Right atrium auricular region (tissue), 2 donors: ENCODE measurements around the gene PLCB4. TPM values are rescaled to one million over a fixed set of nuclear protein-coding genes. Genes with fewer than 3 reads are reported as not detected.

Experiments
- DNase-seq: peaks from one replicate; pipeline ENCODE4 v3.0.0-alpha.2; 2019; ENCODE audit warnings: low spot score
- H3K27ac ChIP-seq, 2 donors: fragments of 200-600 bp; sonication (generic); 1 replicate in 1 of 2; 2 replicates in 1 of 2; pipeline ENCODE4 v1.5.1; 2016 to 2019
- H3K27me3 ChIP-seq, 2 donors: fragments of 200-600 bp; sonication (generic); one replicate each; pipeline versions ENCODE4 v1.5.1 to v1.6.0; 2017 to 2019
- H3K36me3 ChIP-seq: fragments of 200-600 bp; sonication (generic); one replicate; pipeline ENCODE4 v1.5.1; 2016
- H3K4me1 ChIP-seq, 2 donors: fragments of 200-600 bp; sonication (generic); one replicate each; pipeline versions ENCODE4 v1.5.1 to v1.6.0; 2017 to 2019
- H3K4me3 ChIP-seq, 2 donors: fragments of 200-600 bp; sonication (generic); 1 replicate in 1 of 2; 2 replicates in 1 of 2; pipeline ENCODE4 v1.5.1; 2017 to 2019; ENCODE audit warnings: mild to moderate bottlenecking in 1 of 2, moderate library complexity in 1 of 2
- H3K9me3 ChIP-seq, 2 donors: fragments of 200-600 bp; sonication (generic); one replicate each; pipeline ENCODE4 v1.5.1; 2019
- CTCF ChIP-seq, 2 donors: fragments of 200-600 bp; sonication (generic); IDR thresholded peaks; one replicate each; pipeline ENCODE4 v1.5.1; 2019; ENCODE audit warnings: antibody characterized with exemption in 2 of 2
- total RNA-seq, 2 donors: library from RNA; depleted of rRNA; stranded (reverse); fragments of >200 nt; gene quantifications; one replicate each; pipeline ENCODE4 v1.1.0, GENCODE V29; 2016

PLCB4 gene
- total RNA-seq, 2 donors from 2014 or later, result 14.3 to 32.4 TPM

- H3K4me3 ChIP-seq, result no peak overlapping the region
- H3K9me3 ChIP-seq, result no peaks in the 10 kb centered on the region
- H3K27me3 ChIP-seq, result no peaks in the 10 kb centered on the region
- H3K4me1 ChIP-seq, result peaks cover 0 to 38% of the 10 kb centered on the region in 2 donors
- DNase-seq, result no peak
- H3K36me3 ChIP-seq, result no peaks in the 10 kb centered on the region
- no peak overlapping the region for H3K27ac ChIP-seq
- TF ChIP-seq CTCF (IDR thresholded peaks at IDR 0.05), result no peak
These were observed 39.4 kb downstream of the PLCB4 start for GRCh38 chr20:9108260-9108659.

DNA sequence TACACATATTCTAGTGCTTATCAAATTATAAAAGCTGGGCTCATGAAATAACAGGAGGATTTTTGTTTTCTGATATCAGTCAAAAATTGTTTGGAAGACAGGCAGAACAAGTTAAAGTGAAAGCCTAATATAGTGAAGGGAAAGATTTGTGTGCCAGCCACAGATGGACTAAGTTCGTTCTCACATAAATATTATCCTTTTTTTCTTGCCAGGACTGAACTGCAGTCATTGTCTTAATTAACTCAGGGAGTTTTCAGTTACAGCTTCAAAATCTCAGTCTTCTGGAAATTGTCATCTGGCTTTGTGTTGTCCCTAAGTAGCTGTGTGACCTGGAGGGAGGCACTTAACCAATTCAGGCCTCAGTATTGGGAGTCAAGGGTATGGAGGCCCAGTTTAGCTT is 40.7 kb downstream of the PLCB4 start:
- Histone ChIP-seq H3K36me3 (no peaks in the 10 kb centered on the region), H3K27me3 (no peaks in the 10 kb centered on the region), H3K4me1 (peaks cover 0 to 51% of the 10 kb centered on the region in 2 donors), H3K9me3 (no peaks in the 10 kb centered on the region), H3K27ac (no peak overlapping the region), H3K4me3 (no peak overlapping the region)
- DNase-seq, result no peak
- TF ChIP-seq CTCF (IDR thresholded peaks at IDR 0.05), result no peak

DNA sequence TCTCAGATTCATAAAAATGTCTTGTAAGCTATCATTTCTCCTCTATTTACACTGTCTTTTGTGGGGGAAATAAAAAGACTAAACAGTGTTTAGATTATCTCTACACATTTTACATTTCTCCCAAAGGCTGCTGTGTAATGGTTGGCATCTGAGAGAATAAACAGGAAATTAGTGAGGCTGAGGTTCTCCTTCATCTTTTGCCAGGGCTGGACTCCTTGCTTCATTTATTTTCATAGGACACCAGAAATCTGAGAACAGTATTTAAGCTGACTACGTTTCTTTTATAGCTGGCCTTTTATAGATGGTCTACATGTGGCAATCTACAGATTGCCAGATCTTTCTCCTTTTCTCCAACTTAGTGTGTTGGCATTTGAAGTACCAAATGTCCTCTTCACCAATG is 41.5 kb downstream of the PLCB4 start:
- Histone ChIP-seq H3K4me3 (no peak overlapping the region), H3K9me3 (no peaks in the 10 kb centered on the region), H3K27me3 (no peaks in the 10 kb centered on the region), H3K36me3 (no peaks in the 10 kb centered on the region), H3K27ac (peak overlapping the region in 1 of 2 donors; percentile 70), H3K4me1 (peaks cover 0 to 56% of the 10 kb centered on the region in 2 donors)
- no peak for TF ChIP-seq CTCF (IDR thresholded peaks at IDR 0.05)
- no peak for DNase-seq

DNA sequence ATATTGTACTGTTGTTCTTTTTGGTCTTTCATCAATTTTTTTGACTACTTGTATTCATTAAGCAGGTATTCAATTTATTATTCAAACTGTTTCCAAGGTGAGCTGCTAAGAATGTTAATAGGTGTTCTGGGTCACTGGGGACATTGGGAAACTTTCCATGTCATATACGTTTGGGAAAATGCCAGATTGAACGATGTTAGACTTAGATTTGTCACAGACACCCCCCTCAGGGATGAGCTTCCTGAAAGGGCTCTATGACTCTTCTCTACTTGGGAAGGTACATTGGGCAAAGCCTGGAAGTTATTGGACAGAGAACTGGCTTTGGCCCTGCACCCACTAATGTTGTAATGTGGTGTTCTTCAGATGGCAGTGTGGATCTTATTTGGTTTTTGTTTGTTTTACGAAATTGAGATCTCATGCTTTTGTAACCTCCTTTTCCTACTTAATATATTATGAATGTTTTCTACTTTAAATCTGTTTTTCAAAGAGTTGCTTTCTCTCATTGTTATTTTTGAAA is 42.1 kb downstream of the PLCB4 start:
- no peaks in the 10 kb centered on the region for H3K36me3 ChIP-seq
- no peak for TF ChIP-seq CTCF (IDR thresholded peaks at IDR 0.05)
- H3K9me3 ChIP-seq, result no peaks in the 10 kb centered on the region
- no peaks in the 10 kb centered on the region for H3K27me3 ChIP-seq
- no peak for DNase-seq
- H3K4me1 ChIP-seq, result peaks cover 0 to 56% of the 10 kb centered on the region in 2 donors
- H3K4me3 ChIP-seq, result no peak overlapping the region
- peak overlapping the region in 1 of 2 donors; percentile 70 for H3K27ac ChIP-seq

GRCh38 chr20:9112541-9113515 is 43.9 kb downstream of the PLCB4 start:
- TF ChIP-seq CTCF (IDR thresholded peaks at IDR 0.05), result no peak
- DNase-seq, result no peak
- Histone ChIP-seq H3K36me3 (no peaks in the 10 kb centered on the region), H3K27ac (peak overlapping the region in 1 of 2 donors; percentile 70), H3K9me3 (no peaks in the 10 kb centered on the region), H3K27me3 (no peaks in the 10 kb centered on the region), H3K4me3 (no peak overlapping the region), H3K4me1 (peaks cover 0 to 56% of the 10 kb centered on the region in 2 donors)
